K562 (cell line): Measurements from ENCODE around the gene FOXJ1. TPM values are rescaled to one million over a fixed set of nuclear protein-coding genes. Genes with fewer than 3 reads are reported as not detected.

Experiments
- ATAC-seq: fragments of 200-7000 bp; cut with Tn5 transposase; 3 replicates; pipeline ENCODE4 v1.9.1; 2020; ENCODE audit warnings: moderate library complexity
- BruUV-seq: library from RNA; stranded (reverse); fragments of 400-500 nt; replicated peaks from 2 replicates; lab custom pipeline; 2021; lab: Mats Ljungman, UMichigan
- CTCF ChIA-PET: fragments of 300-600 bp; formaldehyde crosslinking; extraction: SDS; loops from one replicate; lab custom pipeline; 2021; ENCODE audit warnings: low intra/inter-chr PET ratio; lab: Yijun Ruan, JAX
- POLR2A ChIA-PET: fragments of 300-600, 350-650 bp; sonication (Branson Sonifier 250); formaldehyde crosslinking; extraction: SDS; loops from one replicate; lab custom pipeline; 2021; ENCODE audit warnings: antibody characterized with exemption, inconsistent platforms; lab: Yijun Ruan, JAX
- DNase-seq, 4 experiments: peaks; one replicate each; pipeline versions ENCODE4 v3.0.0 to v3.0.0-alpha.2; 2011 to 2018; ENCODE audit warnings: low spot score in 3 of 4, mixed read lengths in 3 of 4; ENCODE audit errors: extremely low read depth in 1 of 4
- FAIRE-seq: peaks from 2 replicates; lab custom pipeline; 2011; peaks lifted over from hg19 to GRCh38; lab: Jason Lieb, UNC
- H2AFZ ChIP-seq: 2 replicates; pipeline ENCODE4 v1.6.0; 2011; ENCODE audit warnings: low read depth, low read length, control low read depth, inconsistent platforms
- H3K27ac ChIP-seq: fragments of 200-600 bp; 3 replicates; pipeline ENCODE4 v1.8.0; 2011; ENCODE audit warnings: low read depth, mild to moderate bottlenecking, control low read depth, inconsistent platforms, low read length, moderate library complexity, mixed read lengths; ENCODE audit errors: extremely low read depth
- H3K27me3 ChIP-seq, 2 experiments: fragments of 300-600 bp in 1 of 2; 2 replicates in 1 of 2; 3 replicates in 1 of 2; pipeline versions ENCODE4 v1.6.0 to v1.8.0; 2011; ENCODE audit warnings: inconsistent platforms in 2 of 2, low read length in 2 of 2, mild to moderate bottlenecking in 1 of 2, mixed read lengths in 1 of 2, moderate library complexity in 1 of 2; ENCODE audit not compliant: control insufficient read depth in 2 of 2, insufficient read depth in 2 of 2
- H3K36me3 ChIP-seq: fragments of 300-600 bp; 3 replicates; pipeline ENCODE4 v1.8.0; 2011; ENCODE audit warnings: mild to moderate bottlenecking, low read length, inconsistent platforms; ENCODE audit not compliant: control insufficient read depth, insufficient read depth
- H3K4me1 ChIP-seq, 2 experiments: fragments of 200-600 bp in 1 of 2; replicated peaks in 1 of 2; 2 replicates in 1 of 2; 3 replicates in 1 of 2; pipeline versions ENCODE4 v1.5.1 to v1.8.0; 2011; ENCODE audit warnings: inconsistent platforms in 2 of 2, low read length in 2 of 2, mild to moderate bottlenecking in 1 of 2, mixed read lengths in 1 of 2, moderate library complexity in 1 of 2; ENCODE audit not compliant: control insufficient read depth in 2 of 2, insufficient read depth in 2 of 2
- H3K4me2 ChIP-seq: 2 replicates; pipeline ENCODE4 v1.6.1; 2011; ENCODE audit warnings: low read length, control low read depth, inconsistent platforms, mixed read lengths; ENCODE audit not compliant: insufficient read depth
- H3K4me3 ChIP-seq: fragments of 200-600 bp; sonication (generic), shearing (Covaris generic); 2 replicates; pipeline ENCODE4 v1.5.1; 2016; ENCODE audit warnings: control low read depth, inconsistent platforms
- H3K79me2 ChIP-seq: fragments of 200-600 bp; 3 replicates; pipeline ENCODE4 v1.8.0; 2011; ENCODE audit warnings: low read length, inconsistent platforms; ENCODE audit not compliant: control insufficient read depth, insufficient read depth
- H3K9ac ChIP-seq, 2 experiments: 2 replicates each; pipeline versions ENCODE4 v1.6.0 to v1.6.1; 2011; ENCODE audit warnings: low read depth in 2 of 2, low read length in 2 of 2, control low read depth in 1 of 2, inconsistent platforms in 1 of 2, mild to moderate bottlenecking in 1 of 2, mixed read lengths in 1 of 2; ENCODE audit not compliant: insufficient read depth in 1 of 2
- H3K9me1 ChIP-seq: one replicate; pipeline ENCODE4 v1.6.0; 2011; ENCODE audit warnings: inconsistent platforms, mild to moderate bottlenecking, low read length, moderate library complexity; ENCODE audit not compliant: control insufficient read depth, insufficient read depth
- H3K9me3 ChIP-seq: replicated peaks from 2 replicates; pipeline ENCODE4 v1.5.1; 2011; ENCODE audit warnings: low read depth, low read length, inconsistent platforms; ENCODE audit not compliant: control insufficient read depth, insufficient read depth
- H4K20me1 ChIP-seq: replicated peaks from 2 replicates; pipeline ENCODE4 v1.6.1; 2011; ENCODE audit warnings: low read length, inconsistent platforms, mixed read lengths; ENCODE audit not compliant: control insufficient read depth, insufficient read depth
- ARID2 ChIP-seq: fragments of 450-650 bp; IDR thresholded peaks from 2 replicates; pipeline ENCODE4 v1.6.1; 2017; ENCODE audit warnings: antibody characterized with exemption, mild to moderate bottlenecking
- HMBOX1 ChIP-seq: sonication (generic); IDR thresholded peaks from 2 replicates; pipeline ENCODE4 v1.6.1; 2016
- SMARCE1 ChIP-seq: fragments of 450-650 bp; IDR thresholded peaks from 2 replicates; pipeline ENCODE4 v1.7.1; 2016; ENCODE audit warnings: mild to moderate bottlenecking
- ZBTB43 ChIP-seq: sonication (generic); formaldehyde crosslinking; IDR thresholded peaks from 2 replicates; pipeline ENCODE4 v1.8.0; 2023; ENCODE audit warnings: mild to moderate bottlenecking, missing genetic modification reagents
- ZKSCAN1 ChIP-seq: fragments of 150-350 bp; IDR thresholded peaks from 2 replicates; pipeline ENCODE4 v1.6.1; 2016; ENCODE audit warnings: low read depth, low read length
- WGBS: fragments of 100-300 bp; shearing (Covaris generic); methylation state at CpG from one replicate; pipeline ENCODE4 v1.1.6; 2016; ENCODE audit warnings: low coverage, mixed read lengths; ENCODE audit not compliant: insufficient coverage; ENCODE audit errors: missing lambda C conversion rate; 5-methylcytosine and 5-hydroxymethylcytosine counted together
- in situ Hi-C: fragments of 300-500 bp; cut with MboI; formaldehyde crosslinking; loops from 4 replicates; pipeline ENCODE4 v1.15.0; 2018; ENCODE audit warnings: inconsistent platforms, mixed read lengths
- intact Hi-C: fragments of 100-400 bp; cut with micrococcal nuclease; formaldehyde crosslinking; loops from 2 replicates; pipeline ENCODE4 v1.14.2; 2022
- polyA plus RNA-seq, 8 experiments: library from polyadenylated mRNA; depleted of rRNA in 4 of 8; stranded (reverse) in 5 of 8; unstranded in 3 of 8; fragments of >200 nt; fragmentation: Nextera tagmentation in 2 of 8; fragmentation: Illumina TruSeq in 1 of 8; extraction: Ambion mirVana in 2 of 8; extraction: Trizol in 1 of 8; gene quantifications; 2 replicates each; pipeline versions ENCODE4 v1.2.1 to v1.2.3, GENCODE V29; 2011 to 2014; ENCODE audit warnings: inconsistent platforms in 1 of 8, missing spikeins in 1 of 8
- total RNA-seq, 7 experiments: library from RNA; depleted of rRNA in 6 of 7; stranded (reverse); fragments of >200 nt in 6 of 7; fragmentation: Illumina TruSeq in 2 of 7; extraction: Trizol in 2 of 7; gene quantifications; 2 replicates each; pipeline versions ENCODE4 v1.2.1 to v1.2.3, GENCODE V29; 2011 to 2021; ENCODE audit warnings: low replicate concordance in 1 of 7

The FOXJ1 gene
- total and polyA plus RNA-seq, 9 of the 15 experiments (the other 6 are each of a cell fraction or from before 2014, with no cell fraction given), result 0.07 TPM; not detected in 8

DNA sequence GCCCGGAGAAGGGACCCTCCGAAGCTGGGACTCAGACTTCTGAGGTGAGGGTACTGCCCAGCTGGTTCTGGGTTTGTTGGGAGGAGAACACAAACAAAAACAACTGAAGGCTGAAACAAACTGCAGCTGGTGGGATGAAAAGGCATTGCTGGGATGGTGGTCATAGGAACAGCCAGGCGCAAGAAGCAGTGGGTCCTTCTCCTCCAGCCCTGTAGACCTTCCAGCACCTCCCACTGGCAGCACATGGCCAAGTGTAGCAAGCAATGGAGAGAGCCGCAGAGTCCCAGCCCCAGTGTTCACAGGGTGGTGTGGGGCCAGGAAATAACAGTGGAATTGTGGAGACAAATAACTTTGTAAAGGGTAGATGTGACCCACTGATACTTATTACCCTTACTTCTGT is 48.7 kb upstream of the FOXJ1 start (continued):
- TF ChIP-seq ZBTB43 (CRISPR knock-in tag), result no peak

DNA sequence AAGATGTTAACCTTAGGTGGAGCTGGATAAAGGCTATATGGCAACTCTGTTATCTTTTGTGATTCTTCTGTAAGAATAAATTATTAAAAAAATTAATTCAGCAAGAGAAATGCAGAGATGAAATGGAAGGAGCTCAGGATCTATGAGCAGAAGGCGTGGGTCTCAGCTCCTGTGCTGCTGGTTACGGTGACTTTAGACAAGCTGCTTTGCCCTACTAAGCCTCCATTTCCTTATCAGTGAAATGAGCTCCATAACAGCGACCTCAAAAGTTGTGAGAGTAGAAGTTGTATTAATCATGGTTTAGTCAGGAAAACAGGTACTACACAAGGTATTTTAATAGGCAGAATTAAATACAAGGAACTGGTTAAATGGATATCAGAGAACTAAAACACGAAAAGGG is 48.2 kb upstream of the FOXJ1 start:
- in situ Hi-C loops, result no loop called here

More for the DNA sequence above, 48.2 kb upstream of the FOXJ1 start:
- BruUV-seq, result no TSS peak
- no peak for TF ChIP-seq ARID2
- TF ChIP-seq SMARCE1, result 0 out of 2 replicates have a peak, but pooled peaks have one; percentile 22
- peak; percentile 45; the same call in 1 of the 2 replicates for TF ChIP-seq HMBOX1
- peak; percentile 83; the same call in 1 of the 2 replicates for TF ChIP-seq ZKSCAN1
- Histone ChIP-seq H3K4me1 (peaks cover 31 to 41% of the 10 kb centered on the region in 2 experiments), H3K36me3 (peaks cover 13% of the 10 kb centered on the region; the same call in 1 of the 3 replicates), H4K20me1 (no peaks in the 10 kb centered on the region), H3K27ac (peak overlapping the region; percentile 55), H3K9me3 (no peaks in the 10 kb centered on the region), H3K9me1 (no peaks in the 10 kb centered on the region), H3K9ac (peak overlapping the region; percentile 50 to 77; a peak in 3 of 4 replicates), H2AFZ (peak overlapping the region; percentile 72), H3K4me2 (peak overlapping the region; percentile 52), H3K4me3 (no peak overlapping the region), H3K27me3 (no peaks in the 10 kb centered on the region), H3K79me2 (peaks cover 43% of the 10 kb centered on the region)
- intact Hi-C loops, result loop anchor here (5.0 kb wide), 1 partner anchor 33 kb away; no protein-coding TSS in a partner anchor
- peak; percentile 65 for FAIRE-seq
- WGBS, result 18% methylated on average over 4 of the region's 4 CpGs
- DNase-seq, result peak in 2 of 4 experiments; percentile 39 to 62
- ChIA-PET POLR2A (interaction anchor here (0.7 to 2.4 kb wide), 8 partner anchors 9 to 90 kb away, joined by 3 to 12 read pairs (median 5); no protein-coding TSS in a partner anchor), CTCF (no interaction called here)
- peak; percentile 51; the same call in 2 of the 3 replicates for ATAC-seq
